ENCODE results near the gene MBTPS1. TPM values are rescaled to one million over a fixed set of nuclear protein-coding genes. Genes with fewer than 3 reads are reported as not detected.

The MBTPS1 gene
- total RNA-seq, 4 donors from 2014 or later: 70.0 to 116 (median 86.5) TPM

GRCh38 chr16:84088695-84089395 lies 27.9 kb downstream of the MBTPS1 start:
- H3K4me1 ChIP-seq: no peaks in the 10 kb centered on the region
- WGBS: 83% methylated on average over 13 of the region's 15 CpGs
- TF ChIP-seq POLR2AphosphoS5 (IDR thresholded peaks at IDR 0.05): no peak
- H3K4me3 ChIP-seq: no peak overlapping the region
- no peak for DNase-seq (ENCODE audit: low spot score in 2 of 2)
- no peaks in the 10 kb centered on the region for H3K9me3 ChIP-seq
- peaks cover 89% of the 10 kb centered on the region for H3K36me3 ChIP-seq
- no peaks in the 10 kb centered on the region for H3K27me3 ChIP-seq
- H3K27ac ChIP-seq: no peak overlapping the region

DNA sequence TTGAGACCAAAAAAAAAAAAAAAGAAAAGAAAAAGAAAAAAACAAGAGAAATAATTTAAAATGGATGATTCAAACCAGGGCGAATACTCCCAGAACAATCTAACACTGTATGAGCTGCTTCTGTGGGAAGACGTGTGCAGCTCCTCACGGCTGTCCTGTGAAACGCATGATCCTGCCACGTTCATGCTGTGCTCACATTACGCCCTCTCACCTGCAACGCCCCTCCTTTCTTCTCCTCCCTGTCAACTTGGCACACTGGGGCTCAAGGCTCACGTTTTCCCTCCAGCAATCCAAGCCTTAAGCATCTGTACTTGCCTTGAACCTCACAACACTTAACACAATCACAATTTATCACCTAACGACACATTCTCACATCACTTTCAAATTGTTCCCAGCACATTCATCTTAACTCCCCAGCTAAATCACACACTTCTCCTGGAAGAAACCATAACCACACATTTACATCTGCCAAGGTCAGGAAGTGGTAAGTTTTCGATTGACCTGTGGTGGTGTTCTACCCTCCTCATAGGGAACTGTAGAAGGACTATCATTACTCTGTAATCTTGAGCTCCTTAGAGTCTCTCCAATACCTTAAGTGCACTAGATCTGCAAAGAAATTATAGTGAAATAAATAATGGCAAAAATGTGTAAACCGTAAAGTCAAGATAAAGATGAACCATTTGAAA lies 29.1 kb downstream of the MBTPS1 start:
- H3K36me3 ChIP-seq: peaks cover 88% of the 10 kb centered on the region
- 78% methylated on average over 11 of the region's 11 CpGs for WGBS
- DNase-seq (ENCODE audit: low spot score in 2 of 2): no peak
- no peaks in the 10 kb centered on the region for H3K27me3 ChIP-seq
- no peaks in the 10 kb centered on the region for H3K4me1 ChIP-seq
- no peak overlapping the region for H3K4me3 ChIP-seq
- no peaks in the 10 kb centered on the region for H3K9me3 ChIP-seq
- no peak overlapping the region for H3K27ac ChIP-seq
- TF ChIP-seq, protein P1, sequence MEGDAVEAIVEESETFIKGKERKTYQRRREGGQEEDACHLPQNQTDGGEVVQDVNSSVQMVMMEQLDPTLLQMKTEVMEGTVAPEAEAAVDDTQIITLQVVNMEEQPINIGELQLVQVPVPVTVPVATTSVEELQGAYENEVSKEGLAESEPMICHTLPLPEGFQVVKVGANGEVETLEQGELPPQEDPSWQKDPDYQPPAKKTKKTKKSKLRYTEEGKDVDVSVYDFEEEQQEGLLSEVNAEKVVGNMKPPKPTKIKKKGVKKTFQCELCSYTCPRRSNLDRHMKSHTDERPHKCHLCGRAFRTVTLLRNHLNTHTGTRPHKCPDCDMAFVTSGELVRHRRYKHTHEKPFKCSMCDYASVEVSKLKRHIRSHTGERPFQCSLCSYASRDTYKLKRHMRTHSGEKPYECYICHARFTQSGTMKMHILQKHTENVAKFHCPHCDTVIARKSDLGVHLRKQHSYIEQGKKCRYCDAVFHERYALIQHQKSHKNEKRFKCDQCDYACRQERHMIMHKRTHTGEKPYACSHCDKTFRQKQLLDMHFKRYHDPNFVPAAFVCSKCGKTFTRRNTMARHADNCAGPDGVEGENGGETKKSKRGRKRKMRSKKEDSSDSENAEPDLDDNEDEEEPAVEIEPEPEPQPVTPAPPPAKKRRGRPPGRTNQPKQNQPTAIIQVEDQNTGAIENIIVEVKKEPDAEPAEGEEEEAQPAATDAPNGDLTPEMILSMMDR (IDR thresholded peaks at IDR 0.05): no peak
- TF ChIP-seq POLR2AphosphoS5 (IDR thresholded peaks at IDR 0.05) (no peak), POLR2A (IDR thresholded peaks at IDR 0.05) (no peak), EP300 (IDR thresholded peaks at IDR 0.05) (no peak)

GRCh38 chr16:84087001-84087400 lies 29.7 kb downstream of the MBTPS1 start:
- no peaks in the 10 kb centered on the region for H3K27me3 ChIP-seq
- H3K4me1 ChIP-seq: no peaks in the 10 kb centered on the region
- TF ChIP-seq, protein P1 (IDR thresholded peaks at IDR 0.05): no peak
- TF ChIP-seq POLR2A (IDR thresholded peaks at IDR 0.05): no peak
- TF ChIP-seq POLR2AphosphoS5 (IDR thresholded peaks at IDR 0.05): no peak
- no peak for TF ChIP-seq EP300 (IDR thresholded peaks at IDR 0.05)
- H3K27ac ChIP-seq: no peak overlapping the region
- H3K4me3 ChIP-seq: no peak overlapping the region
- no peak for DNase-seq (ENCODE audit: low spot score in 2 of 2)
- no peaks in the 10 kb centered on the region for H3K9me3 ChIP-seq
- peaks cover 88% of the 10 kb centered on the region for H3K36me3 ChIP-seq
- WGBS: 86% methylated on average over 12 of the region's 12 CpGs

DNA sequence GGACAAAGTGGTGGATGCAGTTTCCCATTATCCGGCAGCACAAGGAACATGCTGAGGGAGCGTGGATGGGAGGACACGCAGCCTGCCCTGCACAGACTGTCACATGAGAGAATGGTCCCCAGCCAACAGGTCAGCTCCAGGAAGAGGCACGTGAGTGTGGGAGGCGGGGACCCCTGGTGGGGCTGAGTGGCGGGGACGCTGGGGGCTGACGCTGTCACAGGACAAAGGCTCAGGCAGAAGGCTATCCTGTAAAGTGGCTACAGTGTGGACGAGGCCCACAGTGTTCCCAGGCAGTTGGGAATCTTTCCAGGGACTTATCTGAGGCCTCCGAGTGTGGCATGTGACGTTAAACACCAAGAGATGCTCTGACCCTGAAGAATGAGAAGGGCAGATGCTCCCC lies 30.4 kb downstream of the MBTPS1 start:
- Histone ChIP-seq H3K4me3 (no peak overlapping the region), H3K27ac (no peak overlapping the region), H3K27me3 (no peaks in the 10 kb centered on the region), H3K9me3 (no peaks in the 10 kb centered on the region), H3K4me1 (no peaks in the 10 kb centered on the region), H3K36me3 (peaks cover 88% of the 10 kb centered on the region)
- TF ChIP-seq POLR2AphosphoS5 (IDR thresholded peaks at IDR 0.05) (no peak), POLR2A (IDR thresholded peaks at IDR 0.05) (no peak), EP300 (IDR thresholded peaks at IDR 0.05) (no peak)
- TF ChIP-seq, protein P1 (IDR thresholded peaks at IDR 0.05): no peak
- WGBS: 83% methylated on average over 10 of the region's 11 CpGs
- DNase-seq (ENCODE audit: low spot score in 2 of 2): no peak

DNA sequence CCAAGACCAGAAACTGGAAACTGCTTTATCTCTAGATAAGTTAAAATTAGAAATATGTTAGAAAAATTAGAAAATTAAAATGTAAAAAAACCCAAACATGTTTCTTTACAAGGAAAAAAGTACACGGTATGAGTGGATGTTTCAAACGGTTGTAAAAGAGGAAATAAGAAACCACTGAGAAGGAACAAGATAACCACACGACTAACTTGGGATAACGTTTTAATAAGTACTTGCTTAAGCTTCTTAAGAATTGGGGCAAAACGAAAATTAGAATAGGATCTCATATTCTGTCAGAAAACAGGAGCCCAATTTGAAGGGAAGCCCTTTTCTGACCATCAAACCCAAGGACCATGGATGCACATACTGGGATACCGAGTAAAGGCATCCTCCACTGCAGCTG lies 31.0 kb downstream of the MBTPS1 start:
- Histone ChIP-seq H3K9me3 (no peaks in the 10 kb centered on the region), H3K27ac (no peak overlapping the region), H3K4me3 (no peak overlapping the region), H3K36me3 (peaks cover 87% of the 10 kb centered on the region), H3K4me1 (no peaks in the 10 kb centered on the region), H3K27me3 (no peaks in the 10 kb centered on the region)
- WGBS: 76% methylated on average over 6 of the region's 6 CpGs
- no peak for TF ChIP-seq POLR2A (IDR thresholded peaks at IDR 0.05)
- TF ChIP-seq, protein P1 (IDR thresholded peaks at IDR 0.05): no peak
- TF ChIP-seq EP300 (IDR thresholded peaks at IDR 0.05): no peak
- TF ChIP-seq POLR2AphosphoS5 (IDR thresholded peaks at IDR 0.05): no peak
- DNase-seq (ENCODE audit: low spot score in 2 of 2): no peak

All from suprapubic skin (tissue), 4 donors.